ENCODE measurements around the gene ZNF521. TPM values are rescaled to one million over a fixed set of nuclear protein-coding genes. Genes with fewer than 3 reads are reported as not detected.

ZNF521 gene
- total RNA-seq, 1 experiment from 2014 or later, result not detected

DNA sequence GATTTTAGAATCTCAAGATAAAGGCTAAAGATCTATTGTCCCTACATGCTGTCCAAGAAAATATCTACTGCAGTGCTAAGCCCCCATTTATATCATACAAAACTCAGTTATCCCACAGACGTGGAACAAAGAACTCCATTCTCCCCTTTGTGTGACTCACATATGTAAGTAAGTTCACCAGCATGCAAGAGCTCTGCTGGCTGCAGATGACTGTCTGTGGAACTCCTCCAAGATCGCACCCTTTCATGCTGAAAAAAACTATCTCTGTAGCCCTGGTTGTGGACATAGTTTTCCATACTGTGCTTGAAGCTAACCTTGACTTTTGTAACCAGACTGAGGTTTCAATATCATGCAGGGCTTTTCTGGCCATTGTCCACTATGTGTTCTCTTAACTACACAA lies 207.1 kb downstream of the ZNF521 start:
- POLR2A ChIA-PET (ENCODE audit: low non-redundant PET), result no interaction called here
- no TSS peak for BruUV-seq (replicated peaks)
- Histone ChIP-seq H3K27ac (ENCODE audit: low read depth, low read length, poor library complexity, severe bottlenecking) (no peak overlapping the region), H3K36me3 (ENCODE audit: insufficient read depth, low read length, poor library complexity, severe bottlenecking) (no peaks in the 10 kb centered on the region), H3K4me1 (ENCODE audit: insufficient read depth, low read length, poor library complexity, severe bottlenecking) (no peaks in the 10 kb centered on the region), H3K9me3 (ENCODE audit: low read depth, low read length, poor library complexity, severe bottlenecking) (no peaks in the 10 kb centered on the region), H3K27me3 (replicated peaks; ENCODE audit: insufficient read depth, low read depth, low read length, poor library complexity) (peaks cover 5% of the 10 kb centered on the region), H3K4me3 (ENCODE audit: low read depth, low read length, poor library complexity, severe bottlenecking) (no peak overlapping the region)
- no peak for TF ChIP-seq CTCF (conservative IDR thresholded peaks at IDR 0.05; ENCODE audit: low read depth, low read length)
- TF ChIP-seq EZH2 (IDR thresholded peaks at IDR 0.05; ENCODE audit: borderline replicate concordance, low read depth, low read length, poor library complexity, severe bottlenecking), result no peak
- CTCF ChIA-PET, result no interaction called here
- no peak for DNase-seq (ENCODE audit: low spot score)
- intact Hi-C loops (cut with micrococcal nuclease; ENCODE audit: unreplicated experiment), result loop anchor here (10.0 kb wide), 1 partner anchor 60 kb away; no protein-coding TSS in a partner anchor

GRCh38 chr18:25141886-25142285 lies 210.1 kb downstream of the ZNF521 start:
- no TSS peak for BruUV-seq (replicated peaks)
- Histone ChIP-seq H3K4me3 (ENCODE audit: low read depth, low read length, poor library complexity, severe bottlenecking) (no peak overlapping the region), H3K27me3 (replicated peaks; ENCODE audit: insufficient read depth, low read depth, low read length, poor library complexity) (peaks cover 5% of the 10 kb centered on the region), H3K4me1 (ENCODE audit: insufficient read depth, low read length, poor library complexity, severe bottlenecking) (no peaks in the 10 kb centered on the region), H3K36me3 (ENCODE audit: insufficient read depth, low read length, poor library complexity, severe bottlenecking) (no peaks in the 10 kb centered on the region), H3K27ac (ENCODE audit: low read depth, low read length, poor library complexity, severe bottlenecking) (no peak overlapping the region), H3K9me3 (ENCODE audit: low read depth, low read length, poor library complexity, severe bottlenecking) (no peaks in the 10 kb centered on the region)
- ChIA-PET CTCF (no interaction called here), POLR2A (ENCODE audit: low non-redundant PET) (no interaction called here)
- intact Hi-C loops (cut with micrococcal nuclease; ENCODE audit: unreplicated experiment), result loop anchor here (10.0 kb wide), 1 partner anchor 57 kb away; no protein-coding TSS in a partner anchor
- DNase-seq (ENCODE audit: low spot score), result no peak
- TF ChIP-seq CTCF (conservative IDR thresholded peaks at IDR 0.05; ENCODE audit: low read depth, low read length) (no peak), EZH2 (IDR thresholded peaks at IDR 0.05; ENCODE audit: borderline replicate concordance, low read depth, low read length, poor library complexity, severe bottlenecking) (no peak)

- Histone ChIP-seq H3K4me1 (ENCODE audit: insufficient read depth, low read length, poor library complexity, severe bottlenecking) (no peaks in the 10 kb centered on the region), H3K36me3 (ENCODE audit: insufficient read depth, low read length, poor library complexity, severe bottlenecking) (no peaks in the 10 kb centered on the region), H3K4me3 (ENCODE audit: low read depth, low read length, poor library complexity, severe bottlenecking) (no peak overlapping the region), H3K27me3 (replicated peaks; ENCODE audit: insufficient read depth, low read depth, low read length, poor library complexity) (peaks cover 5% of the 10 kb centered on the region), H3K27ac (ENCODE audit: low read depth, low read length, poor library complexity, severe bottlenecking) (no peak overlapping the region), H3K9me3 (ENCODE audit: low read depth, low read length, poor library complexity, severe bottlenecking) (no peaks in the 10 kb centered on the region)
- ChIA-PET CTCF (no interaction called here), POLR2A (ENCODE audit: low non-redundant PET) (no interaction called here)
- BruUV-seq (replicated peaks), result no TSS peak
- no peak for TF ChIP-seq CTCF (conservative IDR thresholded peaks at IDR 0.05; ENCODE audit: low read depth, low read length)
- no peak for TF ChIP-seq EZH2 (IDR thresholded peaks at IDR 0.05; ENCODE audit: borderline replicate concordance, low read depth, low read length, poor library complexity, severe bottlenecking)
- no peak for DNase-seq (ENCODE audit: low spot score)
- intact Hi-C loops (cut with micrococcal nuclease; ENCODE audit: unreplicated experiment), result loop anchor here (10.0 kb wide), 1 partner anchor 57 kb away; no protein-coding TSS in a partner anchor
Measured at GRCh38 chr18:25141399-25141798, 210.6 kb downstream of the ZNF521 start.
